HG03175 (cell line): ENCODE results near the gene EGLN1.
"Not testable (repeated sequence)": the region's sequence is repeated elsewhere in the genome, so short reads cannot be mapped to it uniquely, and the experiment has no call there.

Source experiments
- ATAC-seq: cut with Tn5 transposase; IDR thresholded peaks from one replicate; pipeline ENCODE4 v1.9.1; 2021; ENCODE audit warnings: mild to moderate bottlenecking, moderate library complexity; ENCODE audit not compliant: unreplicated experiment

EGLN1 gene

GRCh38 chr1:231364192-231364591, 57.9 kb downstream of the EGLN1 start:
- no peak for ATAC-seq

- ATAC-seq, result no peak
Observed at GRCh38 chr1:231363624-231364023, 58.5 kb downstream of the EGLN1 start.

GRCh38 chr1:231362325-231362724, 59.8 kb downstream of the EGLN1 start:
- ATAC-seq, result no peak

GRCh38 chr1:231359113-231359512, 63.0 kb downstream of the EGLN1 start:
- no peak for ATAC-seq

- ATAC-seq, result peak; percentile 86
Observed at GRCh38 chr1:231357831-231358354, 64.2 kb downstream of the EGLN1 start.

GRCh38 chr1:231357187-231357772, 64.8 kb downstream of the EGLN1 start:
- no peak for ATAC-seq

DNA sequence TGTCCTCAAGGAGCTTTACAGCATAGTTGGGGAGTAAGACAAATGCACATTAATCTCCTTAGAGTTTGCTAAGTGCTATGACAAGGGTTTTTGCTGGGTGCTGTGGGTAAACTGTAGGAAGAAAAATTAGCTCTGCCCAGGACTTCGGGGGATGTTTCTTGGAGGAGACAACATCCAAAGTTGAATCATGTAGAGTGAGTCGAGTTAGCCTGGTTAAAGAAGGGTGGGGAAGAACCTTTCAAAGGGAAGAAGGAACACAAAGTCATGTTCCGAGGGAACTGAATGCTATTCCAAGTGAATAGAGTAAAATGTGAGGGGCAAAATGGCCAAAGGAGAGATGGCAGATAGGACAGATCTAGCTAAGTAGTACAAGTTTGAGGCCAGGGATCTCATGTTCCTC, 66.9 kb downstream of the EGLN1 start:
- ATAC-seq, result no peak

DNA sequence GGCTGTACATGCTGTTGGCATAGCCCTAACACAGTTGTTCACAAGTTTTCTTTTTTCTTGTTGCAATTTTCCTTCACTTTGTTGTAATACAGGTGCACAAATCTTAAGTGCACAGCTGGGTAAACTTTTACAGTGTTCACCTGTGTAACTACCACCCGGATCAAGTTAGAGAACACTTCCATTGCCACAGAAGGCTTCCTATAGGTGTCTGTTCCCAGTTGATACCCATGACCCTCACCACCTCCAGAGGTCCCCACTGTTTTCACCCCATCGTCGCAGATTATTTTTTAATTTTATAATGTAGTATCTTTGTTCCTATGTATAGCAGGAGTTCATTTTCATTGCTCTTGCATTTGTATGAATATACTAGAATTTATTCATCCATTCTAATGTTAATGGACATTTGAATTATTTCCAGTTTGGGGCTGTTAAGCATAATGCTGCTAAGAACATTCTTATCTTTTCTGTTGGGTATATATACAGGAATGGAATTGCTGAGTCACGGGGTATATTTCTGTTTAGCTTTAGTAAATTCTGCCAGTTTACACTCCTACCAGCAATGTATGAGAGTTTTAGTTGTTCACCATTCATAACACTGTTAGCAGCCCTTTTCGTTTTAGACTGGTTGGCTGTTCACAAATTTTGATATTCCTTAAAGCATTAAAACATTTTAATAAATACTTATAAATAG, 67.6 kb downstream of the EGLN1 start:
- no peak for ATAC-seq

- no peak for ATAC-seq
Observed at GRCh38 chr1:231353086-231353485, 69.0 kb downstream of the EGLN1 start.

GRCh38 chr1:231351816-231352215, 70.3 kb downstream of the EGLN1 start:
- no peak for ATAC-seq

- ATAC-seq, result not testable (repeated sequence)
Observed at GRCh38 chr1:231348856-231349255, 73.2 kb downstream of the EGLN1 start.

DNA sequence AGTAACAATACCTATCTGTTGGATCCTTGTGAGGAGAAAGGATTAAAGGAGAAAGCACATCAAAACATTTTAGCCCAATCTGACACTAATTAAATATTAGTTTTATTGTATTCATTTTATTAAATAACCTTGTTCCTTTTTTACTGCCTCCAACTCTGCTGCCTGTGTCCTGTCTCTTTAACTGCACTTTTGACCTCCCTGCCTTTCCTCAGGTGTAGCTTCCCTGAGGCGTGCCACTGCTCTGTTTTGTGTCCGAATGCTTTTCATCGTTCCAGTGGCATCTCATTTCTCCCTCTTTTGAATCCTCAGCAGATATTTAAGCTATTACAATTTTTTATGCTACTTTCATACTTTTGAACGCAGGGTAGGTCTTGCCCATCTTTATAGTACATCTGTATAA, 73.6 kb downstream of the EGLN1 start:
- ATAC-seq, result no peak

DNA sequence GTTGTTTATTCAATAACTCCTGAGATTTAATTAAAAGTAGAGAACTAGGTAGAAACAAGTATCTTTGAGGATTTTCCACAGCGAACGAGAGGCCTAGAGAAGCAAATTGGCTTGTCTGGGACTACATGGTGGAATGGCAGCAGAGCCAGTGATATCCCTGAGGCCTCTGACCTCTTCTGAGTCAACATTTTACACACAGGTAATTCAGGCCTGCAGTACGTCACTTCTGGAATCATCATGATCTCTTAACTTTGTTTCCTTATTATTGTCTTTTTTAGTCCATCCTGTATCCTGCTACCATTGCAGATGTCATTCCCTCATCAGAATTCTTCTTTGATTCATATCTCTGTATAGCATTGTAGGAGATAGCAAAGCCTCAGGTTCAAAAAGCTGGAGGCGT, 74.1 kb downstream of the EGLN1 start:
- ATAC-seq, result no peak

- ATAC-seq, result no peak
Observed at GRCh38 chr1:231340328-231341013, 81.6 kb downstream of the EGLN1 start.

- peak; percentile 7 for ATAC-seq
Observed at GRCh38 chr1:231338270-231339128, 83.6 kb downstream of the EGLN1 start, which contains the start of gene SPRTN. Gene SPRTN, plus strand, starts transcription at chr1:231338293. Its CDS starts 91 bp downstream, at chr1:231338384.

DNA sequence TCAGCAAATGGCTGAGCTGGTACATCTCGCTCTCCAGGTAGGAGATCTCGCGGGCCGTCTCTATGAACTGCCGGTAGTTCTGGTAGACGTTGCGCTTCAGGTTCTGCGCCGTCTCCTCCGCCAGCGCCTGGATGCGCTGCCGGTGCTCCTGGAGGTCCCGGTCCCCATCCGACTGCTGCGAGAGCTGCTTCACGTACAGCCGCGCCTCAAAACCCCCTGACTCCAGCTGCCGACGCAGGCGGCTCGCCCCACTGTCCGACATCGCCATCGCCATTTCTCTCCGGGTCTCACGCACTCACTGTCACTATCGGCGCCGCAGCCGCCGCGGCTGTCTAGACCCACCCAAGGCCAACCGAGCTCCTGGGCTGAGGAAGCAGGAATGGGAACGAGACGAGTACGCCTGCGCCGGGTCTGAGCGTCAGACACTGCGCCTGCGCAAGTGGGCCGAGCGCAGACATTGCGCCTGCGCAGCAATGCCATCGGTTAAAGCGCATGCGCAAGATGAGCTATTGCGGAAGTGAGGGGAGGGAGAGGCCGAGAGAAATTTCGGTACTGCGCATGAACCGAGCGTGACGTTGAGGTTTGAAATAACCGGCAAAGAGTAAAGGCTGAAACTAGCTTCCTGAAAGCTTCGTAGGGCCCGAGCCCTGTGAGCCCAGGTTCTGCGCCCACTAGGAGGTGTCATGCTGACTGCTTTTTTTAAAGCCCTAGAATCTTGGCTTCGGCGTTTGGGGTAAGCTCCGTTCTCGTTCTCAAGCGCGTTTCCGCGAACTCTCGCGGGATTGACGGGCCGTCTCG, 84.4 kb downstream of the EGLN1 start, which contains the start of gene EXOC8:
EXOC8 (minus strand) TSS at position 381 of the 798 bp plus-strand sequence; CDS start at position 274, 107 bp downstream.
- peak; percentile 78 for ATAC-seq

GRCh38 chr1:231337043-231337471, 85.0 kb downstream of the EGLN1 start:
- peak; percentile 16 for ATAC-seq

DNA sequence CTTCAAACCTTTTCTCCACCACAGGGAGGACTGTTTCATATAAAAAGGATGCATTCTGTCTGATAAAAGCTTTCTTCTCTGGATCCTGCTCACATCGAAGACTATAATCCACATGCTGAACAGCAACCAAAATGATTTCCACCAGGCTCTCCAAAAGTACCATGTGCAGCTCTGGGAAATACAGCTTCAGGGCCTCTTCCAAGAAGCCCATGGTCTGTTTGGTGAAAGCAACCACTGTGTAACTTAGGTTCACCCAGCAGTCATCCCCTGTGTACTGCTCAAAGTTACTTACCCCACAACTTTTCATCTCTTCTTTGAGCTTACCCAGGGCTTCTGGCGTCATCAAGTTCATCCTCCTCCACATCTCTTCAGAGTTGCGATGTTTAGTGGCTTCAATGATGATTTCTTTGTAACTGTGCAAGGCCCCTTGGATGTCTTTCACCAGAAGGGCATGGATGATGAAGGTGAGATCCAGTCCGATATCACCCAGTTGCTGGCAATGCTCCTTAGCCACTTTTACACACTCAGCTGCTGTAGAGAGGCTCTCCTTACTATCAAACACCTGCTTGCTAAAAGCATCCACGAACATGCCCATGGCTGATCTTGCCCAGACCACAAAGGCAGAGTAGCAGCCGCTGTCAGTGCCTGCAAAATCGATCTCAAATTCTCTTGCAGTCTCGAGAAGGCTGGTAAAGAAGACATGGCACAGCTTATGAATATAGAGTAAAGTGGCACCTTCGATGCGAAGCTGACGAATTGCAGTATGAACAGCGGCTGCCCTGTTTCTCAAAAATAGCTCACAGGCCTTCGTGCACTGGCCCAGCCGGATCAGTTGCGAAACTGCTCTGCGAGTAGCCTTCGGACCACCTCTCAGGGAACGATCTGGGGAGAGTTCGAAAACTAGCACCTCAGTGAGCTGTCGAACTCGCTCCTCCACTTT, 86.2 kb downstream of the EGLN1 start:
- no peak for ATAC-seq

- ATAC-seq, result no peak
Observed at GRCh38 chr1:231334952-231335351, 87.1 kb downstream of the EGLN1 start.
